ENCODE results near the gene NLGN1. TPM values are rescaled to one million over a fixed set of nuclear protein-coding genes. Genes with fewer than 3 reads are reported as not detected.

NLGN1 gene
- total and polyA plus RNA-seq, 2 of the 8 experiments (the other 6 are each of a cell fraction or from before 2014, with no cell fraction given), result 7.8 to 14.8 TPM

- Histone ChIP-seq H3K79me1 (ENCODE audit: low read depth, low read length) (no peaks in the 10 kb centered on the region), H2AFZ (ENCODE audit: low read length) (no peak overlapping the region), H2BK20ac (ENCODE audit: low read length) (no peak overlapping the region), H3K56ac (replicated peaks; ENCODE audit: insufficient read length, low read depth, low read length) (no peak overlapping the region), H3K4me2 (ENCODE audit: insufficient read depth in 1 of 2, low read depth in 2 of 2, low read length in 2 of 2) (no peak overlapping the region), H3K27me3 (replicated peaks in 1 of 4; ENCODE audit: control insufficient read depth in 3 of 4, extremely low read depth in 1 of 4, insufficient read depth in 3 of 4, low read length in 3 of 4) (no peaks in the 10 kb centered on the region), H3K4me3 (ENCODE audit: extremely low read depth in 1 of 4, insufficient read depth in 2 of 4, low read depth in 3 of 4, low read length in 4 of 4) (no peak overlapping the region), H2BK120ac (replicated peaks; ENCODE audit: low read depth, low read length) (no peak overlapping the region), H3K9me3 (ENCODE audit: insufficient read depth in 2 of 2, low read depth in 1 of 2, low read length in 1 of 2) (no peaks in the 10 kb centered on the region), H3K23ac (ENCODE audit: insufficient read length) (no peak overlapping the region), H3K4ac (replicated peaks; ENCODE audit: insufficient read length, low read depth, low read length) (no peak overlapping the region), H3K4me1 (replicated peaks in 1 of 4; ENCODE audit: control insufficient read depth in 3 of 4, insufficient read depth in 4 of 4, low read length in 3 of 4) (peaks cover 0 to 3% (median 0%) of the 10 kb centered on the region in 4 experiments; a peak in 1 of 7 replicates), H3K14ac (ENCODE audit: insufficient read length) (no peak overlapping the region), H2BK5ac (ENCODE audit: low read depth, low read length) (no peak overlapping the region), H2AK5ac (ENCODE audit: low read depth, low read length) (no peak overlapping the region), H3K9ac (replicated peaks in 1 of 4; ENCODE audit: extremely low read depth in 1 of 4, low read depth in 3 of 4, low read length in 3 of 4) (no peak overlapping the region), H4K5ac (ENCODE audit: insufficient read length, low read depth, low read length) (no peak overlapping the region), H4K91ac (replicated peaks; ENCODE audit: insufficient read length, low read length) (no peak overlapping the region), H3K27ac (ENCODE audit: low read depth, low read length) (no peak overlapping the region), H4K8ac (ENCODE audit: extremely low read depth, insufficient read depth, low read length) (no peak overlapping the region), H3K36me3 (ENCODE audit: control insufficient read depth in 2 of 4, insufficient read depth in 4 of 4, low read length in 3 of 4) (no peaks in the 10 kb centered on the region), H2BK15ac (ENCODE audit: low read length) (no peak overlapping the region), H4K20me1 (replicated peaks in 1 of 2; ENCODE audit: control insufficient read depth in 1 of 2, insufficient read depth in 2 of 2, low read length in 2 of 2) (no peaks in the 10 kb centered on the region), H2BK12ac (ENCODE audit: low read depth, low read length) (no peak overlapping the region), H3K23me2 (ENCODE audit: low read depth, low read length) (no peaks in the 10 kb centered on the region; the same call in 1 of the 2 replicates), H3K79me2 (ENCODE audit: control insufficient read depth in 1 of 2, insufficient read depth in 2 of 2, low read length in 2 of 2) (no peaks in the 10 kb centered on the region), H3K18ac (ENCODE audit: extremely low read depth, low read length) (no peak overlapping the region)
- POLR2A ChIA-PET (ENCODE audit: partially characterized antibody), result no interaction called here
- DNase-seq (ENCODE audit: low read depth in 1 of 2, low spot score in 2 of 2), result no peak
- 93% methylated on average over 4 of the region's 4 CpGs; no CpG with 5 or more reads in 1 of the 2 experiments for WGBS, 2 experiments (ENCODE audit: extremely low coverage in 1 of 2, insufficient coverage in 1 of 2, insufficient read length in 1 of 2, insufficient replicate concordance in 2 of 2, low coverage in 1 of 2, low lambda C conversion rate in 2 of 2, missing lambda C conversion rate in 1 of 2)
- no peak for FAIRE-seq
- CTCF ChIA-PET (ENCODE audit: partially characterized antibody), result interaction anchor here (0.5 to 1.8 kb wide), 6 partner anchors 73 to 817 kb away, joined by 3 to 5 read pairs (median 4); no protein-coding TSS in a partner anchor
- TF ChIP-seq SP2 (IDR thresholded peaks at IDR 0.05; ENCODE audit: low read length) (no peak), JUND (IDR thresholded peaks at IDR 0.05; ENCODE audit: low read length) (no peak), FOSL1 (IDR thresholded peaks at IDR 0.05; ENCODE audit: insufficient read depth, low read depth, low read length) (no peak), GTF2F1 (IDR thresholded peaks at IDR 0.05; ENCODE audit: borderline replicate concordance, low read depth, low read length) (no peak), HDAC6 (IDR thresholded peaks at IDR 0.05; ENCODE audit: low read depth, low read length) (no peak), POU5F1 (IDR thresholded peaks at IDR 0.05; ENCODE audit: low read depth, low read length) (no peak), SP1 (IDR thresholded peaks at IDR 0.05; ENCODE audit: low read depth, low read length) (no peak), CTCF (IDR thresholded peaks at IDR 0.05; ENCODE audit: control extremely low read depth in 1 of 3, insufficient read depth in 1 of 3, low read depth in 1 of 3, low read length in 3 of 3) (no peak), BACH1 (IDR thresholded peaks at IDR 0.05; ENCODE audit: low read length) (no peak), SAP30 (IDR thresholded peaks at IDR 0.05; ENCODE audit: insufficient read depth, insufficient replicate concordance, low read length) (no peak)
Observed at GRCh38 chr3:174126990-174127758, 729.6 kb downstream of the NLGN1 start.
